ENCODE measurements around the gene RAB8A. TPM values are rescaled to one million over a fixed set of nuclear protein-coding genes. Genes with fewer than 3 reads are reported as not detected.

RAB8A gene
- total RNA-seq, 1 experiment from 2014 or later, result 103 TPM

DNA sequence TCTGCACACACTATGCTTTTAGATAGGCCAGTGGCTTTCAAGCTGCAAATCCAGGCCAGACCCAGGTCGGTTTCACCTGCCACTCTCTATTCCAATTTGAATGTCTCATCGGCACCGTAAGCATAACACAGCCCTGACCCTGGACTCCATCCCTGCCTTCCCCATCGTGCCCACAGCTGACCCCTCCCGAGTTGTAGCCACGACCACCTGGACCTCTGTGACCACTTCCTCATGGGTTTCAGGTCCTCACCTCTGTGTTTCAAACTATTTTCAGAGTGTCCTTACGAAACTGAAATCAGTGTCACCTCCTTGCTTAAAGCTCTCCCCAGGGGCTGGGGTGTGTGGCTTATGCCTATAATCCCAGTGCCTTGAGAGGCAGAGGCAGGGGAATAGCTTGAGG is 22.8 kb downstream of the RAB8A start:
- H4K20me1 ChIP-seq (ENCODE audit: control insufficient read depth, insufficient read depth, insufficient read length), result no peaks in the 10 kb centered on the region
- H3K23me2 ChIP-seq (ENCODE audit: insufficient read length, low read depth, low read length, poor library complexity, severe bottlenecking), result no peaks in the 10 kb centered on the region
- Mint-ChIP-seq H3K27me3 (ENCODE audit: low read depth) (peaks cover 5% of the 10 kb centered on the region), H3K9me3 (no peaks in the 10 kb centered on the region; a peak in 2 of 5 replicates), H3K27ac (peak overlapping the region in 1 of 3 experiments; percentile 19; a peak in 1 of 7 replicates), H3K4me3 (no peak overlapping the region), H3K36me3 (ENCODE audit: insufficient read depth in 1 of 3, low read depth in 3 of 3) (peaks cover 30 to 51% (median 45%) of the 10 kb centered on the region in 3 experiments; a peak in 6 of 7 replicates), H3K4me1 (peaks cover 6% of the 10 kb centered on the region in 2 experiments)
- no peak overlapping the region for H3K9ac ChIP-seq (ENCODE audit: extremely low read depth, insufficient read length, low read length)
- H4K8ac ChIP-seq (replicated peaks; ENCODE audit: insufficient read length, low read depth, low read length), result no peak overlapping the region
- no peak overlapping the region for H3K27ac ChIP-seq (ENCODE audit: insufficient read length, low read depth, low read length)
- H2AFZ ChIP-seq (ENCODE audit: low read length), result no peak overlapping the region
- no peak overlapping the region for H3K4me2 ChIP-seq (ENCODE audit: insufficient read depth, insufficient read length, low read length)
- no peak overlapping the region for H3K4ac ChIP-seq (ENCODE audit: low read depth, low read length)
- H2BK12ac ChIP-seq (ENCODE audit: insufficient read length, low read depth, low read length), result no peak overlapping the region
- no peaks in the 10 kb centered on the region for H3K4me1 ChIP-seq (ENCODE audit: insufficient read depth, low read length)
- TF ChIP-seq, protein P1, sequence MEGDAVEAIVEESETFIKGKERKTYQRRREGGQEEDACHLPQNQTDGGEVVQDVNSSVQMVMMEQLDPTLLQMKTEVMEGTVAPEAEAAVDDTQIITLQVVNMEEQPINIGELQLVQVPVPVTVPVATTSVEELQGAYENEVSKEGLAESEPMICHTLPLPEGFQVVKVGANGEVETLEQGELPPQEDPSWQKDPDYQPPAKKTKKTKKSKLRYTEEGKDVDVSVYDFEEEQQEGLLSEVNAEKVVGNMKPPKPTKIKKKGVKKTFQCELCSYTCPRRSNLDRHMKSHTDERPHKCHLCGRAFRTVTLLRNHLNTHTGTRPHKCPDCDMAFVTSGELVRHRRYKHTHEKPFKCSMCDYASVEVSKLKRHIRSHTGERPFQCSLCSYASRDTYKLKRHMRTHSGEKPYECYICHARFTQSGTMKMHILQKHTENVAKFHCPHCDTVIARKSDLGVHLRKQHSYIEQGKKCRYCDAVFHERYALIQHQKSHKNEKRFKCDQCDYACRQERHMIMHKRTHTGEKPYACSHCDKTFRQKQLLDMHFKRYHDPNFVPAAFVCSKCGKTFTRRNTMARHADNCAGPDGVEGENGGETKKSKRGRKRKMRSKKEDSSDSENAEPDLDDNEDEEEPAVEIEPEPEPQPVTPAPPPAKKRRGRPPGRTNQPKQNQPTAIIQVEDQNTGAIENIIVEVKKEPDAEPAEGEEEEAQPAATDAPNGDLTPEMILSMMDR (conservative IDR thresholded peaks at IDR 0.05), result no peak
- H2BK20ac ChIP-seq (ENCODE audit: low read depth, low read length, poor library complexity, severe bottlenecking), result no peak overlapping the region
- no peaks in the 10 kb centered on the region for H3K79me2 ChIP-seq (ENCODE audit: insufficient read depth, low read length)
- H4K5ac ChIP-seq (ENCODE audit: insufficient read length, low read depth, low read length), result no peak overlapping the region
- DNase-seq, result no peak
- H2AK5ac ChIP-seq (ENCODE audit: insufficient read length, low read length), result no peak overlapping the region
- H2BK5ac ChIP-seq (ENCODE audit: insufficient read length, low read length), result no peak overlapping the region
- no peak overlapping the region for H3K23ac ChIP-seq (ENCODE audit: insufficient read length, low read depth, low read length)
- H3K9me3 ChIP-seq (ENCODE audit: control insufficient read depth, low read depth, low read length), result no peaks in the 10 kb centered on the region
- H3K27me3 ChIP-seq (ENCODE audit: insufficient read depth, low read length), result no peaks in the 10 kb centered on the region
- no peak overlapping the region for H3K56ac ChIP-seq (ENCODE audit: insufficient read length, low read depth, low read length)
- no CpG with 5 or more reads among the region's 7 CpGs for WGBS (ENCODE audit: extremely low coverage, insufficient read length, low lambda C conversion rate)
- H4K91ac ChIP-seq (ENCODE audit: insufficient read length, low read depth, low read length), result no peak overlapping the region
- H3K79me1 ChIP-seq (ENCODE audit: insufficient read depth, low read depth, low read length, poor library complexity, severe bottlenecking), result no peaks in the 10 kb centered on the region
- no peak overlapping the region for H2BK120ac ChIP-seq (ENCODE audit: low read depth, low read length, poor library complexity, severe bottlenecking)
- H3T11ph ChIP-seq (ENCODE audit: low read length), result no peak overlapping the region
- no peak overlapping the region for H2BK15ac ChIP-seq (ENCODE audit: low read depth, low read length)
- H3K18ac ChIP-seq (ENCODE audit: insufficient read length, low read depth, low read length), result no peak overlapping the region
- H3K14ac ChIP-seq (ENCODE audit: insufficient read depth, low read length), result no peak overlapping the region

All from H9 (cell line).